IMR-90 (cell line): ENCODE measurements around the gene GLRX2.

Experiments
- CEBPB ChIP-seq: IDR thresholded peaks from 2 replicates; pipeline ENCODE4 v1.6.1; 2012; ENCODE audit warnings: low read depth, low read length, improper control_type of control experiment
- CHD1 ChIP-seq: IDR thresholded peaks from 2 replicates; pipeline ENCODE4 v1.6.1; 2012; ENCODE audit warnings: low read depth, low read length, improper control_type of control experiment
- ELK1 ChIP-seq: fragments of 150-350 bp; IDR thresholded peaks from 2 replicates; pipeline ENCODE4 v1.6.1; 2016; ENCODE audit warnings: low read depth, mild to moderate bottlenecking, low read length, moderate library complexity, borderline replicate concordance
- FOS ChIP-seq: fragments of 150-350 bp; IDR thresholded peaks from 2 replicates; pipeline ENCODE4 v1.6.1; 2016; ENCODE audit warnings: low read depth, low read length
- MAFK ChIP-seq: IDR thresholded peaks from 2 replicates; pipeline ENCODE4 v1.6.1; 2012; ENCODE audit warnings: low read depth, low read length, improper control_type of control experiment
- MXI1 ChIP-seq: IDR thresholded peaks from 2 replicates; pipeline ENCODE4 v1.6.1; 2012; ENCODE audit warnings: low read depth, mild to moderate bottlenecking, low read length, moderate library complexity, borderline replicate concordance
- POLR2A ChIP-seq: IDR thresholded peaks from 2 replicates; pipeline ENCODE4 v1.6.1; 2012; ENCODE audit warnings: mild to moderate bottlenecking, low read depth, low read length
- RAD21 ChIP-seq: IDR thresholded peaks from 2 replicates; pipeline ENCODE4 v1.6.1; 2012; ENCODE audit warnings: low read length, improper control_type of control experiment
- RCOR1 ChIP-seq: IDR thresholded peaks from 2 replicates; pipeline ENCODE4 v1.6.1; 2012; ENCODE audit warnings: mild to moderate bottlenecking, low read length, improper control_type of control experiment; ENCODE audit not compliant: insufficient replicate concordance
- RFX5 ChIP-seq: IDR thresholded peaks from 2 replicates; pipeline ENCODE4 v1.8.0; 2012; ENCODE audit warnings: low read depth, mild to moderate bottlenecking, low read length, moderate library complexity
- SMC3 ChIP-seq: fragments of 150-350 bp; IDR thresholded peaks from 2 replicates; pipeline ENCODE4 v1.6.1; 2016; ENCODE audit warnings: low read depth, mild to moderate bottlenecking, antibody characterized with exemption, low read length, moderate library complexity
- USF2 ChIP-seq: fragments of 150-350 bp; IDR thresholded peaks from 2 replicates; pipeline ENCODE4 v1.6.1; 2017; ENCODE audit warnings: mild to moderate bottlenecking, antibody characterized with exemption, low read length, low read depth
- TF ChIP-seq, protein P1 (sequence below): conservative IDR thresholded peaks from 2 replicates; pipeline ENCODE4 v1.5.1; 2012; ENCODE audit warnings: mild to moderate bottlenecking, low read depth, low read length, improper control_type of control experiment

DNA sequence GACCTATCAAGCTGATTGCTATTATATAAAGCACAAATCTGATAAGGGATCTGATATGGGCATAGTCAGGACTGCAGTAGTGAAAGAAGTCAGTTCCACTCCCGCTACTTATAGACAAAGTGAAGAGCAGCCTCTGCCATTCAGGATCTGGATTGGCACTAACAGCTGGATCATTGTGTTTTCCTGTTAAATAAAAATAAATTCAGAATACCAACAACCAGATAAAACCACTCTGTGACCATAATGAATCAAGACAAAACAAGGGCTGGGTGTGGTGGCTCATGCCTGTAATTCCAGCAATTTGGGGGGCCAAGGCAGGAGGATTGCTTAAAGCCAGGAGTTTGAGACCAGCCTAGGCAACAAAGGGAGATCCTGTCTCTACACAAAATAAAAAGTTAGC, 5.0 kb upstream of the GLRX2 start:
- TF ChIP-seq USF2 = no peak
- TF ChIP-seq, protein P1, sequence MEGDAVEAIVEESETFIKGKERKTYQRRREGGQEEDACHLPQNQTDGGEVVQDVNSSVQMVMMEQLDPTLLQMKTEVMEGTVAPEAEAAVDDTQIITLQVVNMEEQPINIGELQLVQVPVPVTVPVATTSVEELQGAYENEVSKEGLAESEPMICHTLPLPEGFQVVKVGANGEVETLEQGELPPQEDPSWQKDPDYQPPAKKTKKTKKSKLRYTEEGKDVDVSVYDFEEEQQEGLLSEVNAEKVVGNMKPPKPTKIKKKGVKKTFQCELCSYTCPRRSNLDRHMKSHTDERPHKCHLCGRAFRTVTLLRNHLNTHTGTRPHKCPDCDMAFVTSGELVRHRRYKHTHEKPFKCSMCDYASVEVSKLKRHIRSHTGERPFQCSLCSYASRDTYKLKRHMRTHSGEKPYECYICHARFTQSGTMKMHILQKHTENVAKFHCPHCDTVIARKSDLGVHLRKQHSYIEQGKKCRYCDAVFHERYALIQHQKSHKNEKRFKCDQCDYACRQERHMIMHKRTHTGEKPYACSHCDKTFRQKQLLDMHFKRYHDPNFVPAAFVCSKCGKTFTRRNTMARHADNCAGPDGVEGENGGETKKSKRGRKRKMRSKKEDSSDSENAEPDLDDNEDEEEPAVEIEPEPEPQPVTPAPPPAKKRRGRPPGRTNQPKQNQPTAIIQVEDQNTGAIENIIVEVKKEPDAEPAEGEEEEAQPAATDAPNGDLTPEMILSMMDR = no peak
- TF ChIP-seq POLR2A = no peak
- TF ChIP-seq RAD21 = no peak
- TF ChIP-seq MAFK = no peak
- no peak for TF ChIP-seq RCOR1
- no peak for TF ChIP-seq CEBPB
- TF ChIP-seq MXI1 = no peak
- TF ChIP-seq SMC3 = no peak
- no peak for TF ChIP-seq FOS
- TF ChIP-seq RFX5 = no peak
- no peak for TF ChIP-seq CHD1
- TF ChIP-seq ELK1 = no peak
